Measurements from ENCODE around the gene CRYBG3.

CRYBG3 gene

DNA sequence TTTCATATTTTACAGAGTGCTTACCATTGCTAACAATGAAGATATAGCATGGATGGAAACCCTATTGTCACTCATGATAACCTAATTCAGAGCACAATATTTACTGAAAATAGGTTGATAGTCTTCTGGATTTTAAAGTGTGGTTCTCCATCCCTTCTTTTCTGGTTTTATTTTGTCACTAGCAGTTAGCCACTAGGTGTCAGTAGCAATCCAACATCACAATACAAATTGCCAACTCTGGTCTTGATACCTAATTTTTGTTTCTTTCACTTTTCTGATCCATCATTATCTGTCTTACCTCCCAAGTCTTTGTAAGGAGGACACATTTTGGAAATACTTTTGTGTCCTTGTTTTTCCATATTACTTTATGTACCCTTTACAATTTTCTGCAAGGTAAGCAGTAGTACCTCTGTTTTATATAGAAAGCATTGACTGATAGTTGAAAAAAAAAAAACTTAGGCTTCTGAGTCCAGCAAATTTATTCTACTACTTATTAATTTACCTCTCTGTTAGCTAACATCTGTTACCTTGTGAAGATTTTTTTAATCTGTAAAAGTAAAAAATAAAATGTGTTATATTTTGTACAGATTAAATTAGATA, 28.3 kb upstream of the CRYBG3 start:
- H3K4me2 ChIP-seq (ENCODE audit: insufficient read depth, low read length), result peak overlapping the region; percentile 12; the same call in 1 of the 2 replicates
- H3K9me3 ChIP-seq (ENCODE audit: insufficient read depth, low read length, severe bottlenecking), result no peaks in the 10 kb centered on the region
- TF ChIP-seq EZH2 (IDR thresholded peaks at IDR 0.05; ENCODE audit: borderline replicate concordance, low read depth, low read length, severe bottlenecking) (no peak), CTCF (IDR thresholded peaks at IDR 0.05; ENCODE audit: borderline replicate concordance, extremely low read depth, low read length, poor library complexity, severe bottlenecking) (peak; percentile 86)
- H3K79me2 ChIP-seq (ENCODE audit: insufficient read depth, low read length), result no peaks in the 10 kb centered on the region
- DNase-seq (peak; percentile 24), ATAC-seq (ENCODE audit: insufficient read depth, low read depth) (peak; percentile 79)
- H2AFZ ChIP-seq (ENCODE audit: low read depth, low read length), result no peak overlapping the region
- 0 out of 2 replicates have a peak, but pooled peaks cover 3% of the 10 kb centered on the region for H3K4me1 ChIP-seq (ENCODE audit: insufficient read depth, low read length)
- H3K27me3 ChIP-seq (ENCODE audit: insufficient read depth, low read length, poor library complexity), result no peaks in the 10 kb centered on the region
- no peak overlapping the region for H3K4me3 ChIP-seq (ENCODE audit: low read depth in 1 of 2, low read length in 2 of 2)
- H3K9ac ChIP-seq (ENCODE audit: low read depth, low read length), result no peak overlapping the region
- no peaks in the 10 kb centered on the region for H3K36me3 ChIP-seq (ENCODE audit: insufficient read depth, low read length)
- no peaks in the 10 kb centered on the region for H4K20me1 ChIP-seq (ENCODE audit: insufficient read depth, low read length)
- H3K27ac ChIP-seq (ENCODE audit: low read length), result no peak overlapping the region

GRCh38 chr3:97795951-97796350, 25.9 kb upstream of the CRYBG3 start:
- no peak overlapping the region for H3K9ac ChIP-seq (ENCODE audit: low read depth, low read length)
- H2AFZ ChIP-seq (ENCODE audit: low read depth, low read length), result no peak overlapping the region
- 0 out of 2 replicates have a peak, but pooled peaks cover 3% of the 10 kb centered on the region for H3K4me1 ChIP-seq (ENCODE audit: insufficient read depth, low read length)
- H3K9me3 ChIP-seq (ENCODE audit: insufficient read depth, low read length, severe bottlenecking), result no peaks in the 10 kb centered on the region
- no peak for TF ChIP-seq EZH2 (IDR thresholded peaks at IDR 0.05; ENCODE audit: borderline replicate concordance, low read depth, low read length, severe bottlenecking)
- ATAC-seq (ENCODE audit: insufficient read depth, low read depth) (no peak), DNase-seq (no peak)
- no peaks in the 10 kb centered on the region for H3K27me3 ChIP-seq (ENCODE audit: insufficient read depth, low read length, poor library complexity)
- H3K27ac ChIP-seq (ENCODE audit: low read length), result no peak overlapping the region
- H4K20me1 ChIP-seq (ENCODE audit: insufficient read depth, low read length), result no peaks in the 10 kb centered on the region
- H3K4me2 ChIP-seq (ENCODE audit: insufficient read depth, low read length), result no peak overlapping the region
- no peaks in the 10 kb centered on the region for H3K79me2 ChIP-seq (ENCODE audit: insufficient read depth, low read length)
- H3K4me3 ChIP-seq (ENCODE audit: low read depth in 1 of 2, low read length in 2 of 2), result no peak overlapping the region
- H3K36me3 ChIP-seq (ENCODE audit: insufficient read depth, low read length), result no peaks in the 10 kb centered on the region

DNA sequence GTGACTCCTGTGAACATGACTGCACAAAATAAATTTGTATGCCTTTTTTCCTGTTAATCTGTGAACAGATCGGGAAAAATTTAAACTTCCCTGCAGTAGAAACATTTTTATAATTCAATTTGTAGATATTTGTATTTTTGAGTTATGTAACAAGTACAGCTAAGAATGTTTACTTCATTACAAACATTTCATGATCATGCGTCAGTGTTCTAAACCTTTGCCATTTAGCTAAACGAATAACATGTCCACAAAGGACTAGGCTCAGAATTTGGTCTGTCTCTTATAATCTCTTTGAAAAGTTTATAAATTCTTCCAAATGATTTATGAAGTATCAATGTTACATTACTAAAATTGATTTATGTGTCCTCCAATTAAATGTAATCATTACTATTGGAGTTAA, 17.3 kb upstream of the CRYBG3 start:
- no peak overlapping the region for H2AFZ ChIP-seq (ENCODE audit: low read depth, low read length)
- H3K27ac ChIP-seq (ENCODE audit: low read length), result no peak overlapping the region
- H3K4me2 ChIP-seq (ENCODE audit: insufficient read depth, low read length), result no peak overlapping the region
- no peaks in the 10 kb centered on the region for H3K36me3 ChIP-seq (ENCODE audit: insufficient read depth, low read length)
- no peak overlapping the region for H3K9ac ChIP-seq (ENCODE audit: low read depth, low read length)
- no peaks in the 10 kb centered on the region for H4K20me1 ChIP-seq (ENCODE audit: insufficient read depth, low read length)
- no peak overlapping the region for H3K4me3 ChIP-seq (ENCODE audit: low read depth in 1 of 2, low read length in 2 of 2)
- TF ChIP-seq CTCF (IDR thresholded peaks at IDR 0.05; ENCODE audit: borderline replicate concordance, extremely low read depth, low read length, poor library complexity, severe bottlenecking), result no peak
- no peak for TF ChIP-seq EZH2 (IDR thresholded peaks at IDR 0.05; ENCODE audit: borderline replicate concordance, low read depth, low read length, severe bottlenecking)
- H3K79me2 ChIP-seq (ENCODE audit: insufficient read depth, low read length), result no peaks in the 10 kb centered on the region
- no peak for ATAC-seq (ENCODE audit: insufficient read depth, low read depth)
- H3K9me3 ChIP-seq (ENCODE audit: insufficient read depth, low read length, severe bottlenecking), result no peaks in the 10 kb centered on the region
- no peaks in the 10 kb centered on the region for H3K27me3 ChIP-seq (ENCODE audit: insufficient read depth, low read length, poor library complexity)
- no peaks in the 10 kb centered on the region for H3K4me1 ChIP-seq (ENCODE audit: insufficient read depth, low read length)
- DNase-seq, result no peak

DNA sequence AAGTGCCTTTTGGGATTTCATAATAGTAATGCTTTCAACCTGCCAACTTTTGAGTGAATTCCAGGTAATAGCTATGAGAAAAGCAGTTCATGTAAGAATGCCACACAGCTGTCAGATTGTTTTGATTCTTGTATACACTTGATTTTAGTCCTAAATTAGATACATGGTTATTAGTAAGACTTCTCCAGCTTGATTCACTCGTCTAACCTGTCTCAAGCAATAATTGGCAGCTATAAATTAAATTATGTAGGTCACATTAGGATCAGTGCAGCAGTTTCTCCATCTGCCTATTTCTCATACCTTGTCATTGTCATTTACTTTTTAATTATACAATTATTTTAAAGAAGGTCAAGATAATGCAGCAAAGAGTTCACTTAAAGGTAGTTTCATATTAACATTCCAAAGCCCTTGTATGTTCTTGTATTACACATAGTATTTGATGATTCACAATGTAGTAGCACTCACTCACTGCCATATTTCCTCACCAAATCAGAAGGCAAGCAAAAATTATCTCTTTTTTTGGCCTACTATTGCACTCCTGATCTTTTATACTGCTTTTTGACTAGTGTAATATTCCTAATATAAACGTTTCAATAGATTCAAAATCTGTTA, 10.9 kb upstream of the CRYBG3 start:
- H4K20me1 ChIP-seq (ENCODE audit: insufficient read depth, low read length), result no peaks in the 10 kb centered on the region
- no peak overlapping the region for H3K9ac ChIP-seq (ENCODE audit: low read depth, low read length)
- H3K27ac ChIP-seq (ENCODE audit: low read length), result no peak overlapping the region
- no peaks in the 10 kb centered on the region for H3K36me3 ChIP-seq (ENCODE audit: insufficient read depth, low read length)
- peaks cover 8% of the 10 kb centered on the region for H3K4me1 ChIP-seq (ENCODE audit: insufficient read depth, low read length)
- H3K79me2 ChIP-seq (ENCODE audit: insufficient read depth, low read length), result no peaks in the 10 kb centered on the region
- H3K4me2 ChIP-seq (ENCODE audit: insufficient read depth, low read length), result no peak overlapping the region
- ATAC-seq (ENCODE audit: insufficient read depth, low read depth) (no peak), DNase-seq (no peak)
- no peak overlapping the region for H2AFZ ChIP-seq (ENCODE audit: low read depth, low read length)
- H3K27me3 ChIP-seq (ENCODE audit: insufficient read depth, low read length, poor library complexity), result no peaks in the 10 kb centered on the region
- no peaks in the 10 kb centered on the region for H3K9me3 ChIP-seq (ENCODE audit: insufficient read depth, low read length, severe bottlenecking)
- TF ChIP-seq EZH2 (IDR thresholded peaks at IDR 0.05; ENCODE audit: borderline replicate concordance, low read depth, low read length, severe bottlenecking) (no peak), CTCF (IDR thresholded peaks at IDR 0.05; ENCODE audit: borderline replicate concordance, extremely low read depth, low read length, poor library complexity, severe bottlenecking) (no peak)
- no peak overlapping the region for H3K4me3 ChIP-seq (ENCODE audit: low read depth in 1 of 2, low read length in 2 of 2)
